UCSD-AML1 (cell line): Measurements from ENCODE around the gene ACER2.
"Not testable (repeated sequence)": the region's sequence is repeated elsewhere in the genome, so short reads cannot be mapped to it uniquely, and the experiment has no call there.

ENCODE experiments used
- DNase-seq: peaks from one replicate; lab custom pipeline; 2025; ENCODE audit not compliant: unreplicated experiment; lab: John Stamatoyannopoulos, UW

Gene ACER2

DNA sequence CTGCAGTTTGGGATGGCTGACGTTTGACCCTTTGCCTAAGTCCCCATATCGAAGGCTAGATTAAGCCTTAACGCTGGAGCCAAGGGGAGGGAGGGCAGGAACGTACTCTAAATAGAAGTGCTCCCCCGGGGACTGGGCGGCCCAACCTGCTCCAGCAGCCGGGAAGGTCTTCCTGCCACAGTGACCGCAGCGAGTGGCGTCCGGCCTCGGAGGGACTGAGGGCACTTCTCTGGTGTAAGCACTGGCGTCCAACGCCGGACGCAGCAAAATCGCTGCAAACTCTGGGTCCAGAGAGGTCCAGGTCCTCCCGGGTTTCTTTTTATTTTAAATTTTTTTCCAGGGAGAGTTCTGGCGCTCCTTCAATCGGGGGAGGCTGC lies 505 bp upstream of the ACER2 start:
- peak; percentile 60 for DNase-seq

DNA sequence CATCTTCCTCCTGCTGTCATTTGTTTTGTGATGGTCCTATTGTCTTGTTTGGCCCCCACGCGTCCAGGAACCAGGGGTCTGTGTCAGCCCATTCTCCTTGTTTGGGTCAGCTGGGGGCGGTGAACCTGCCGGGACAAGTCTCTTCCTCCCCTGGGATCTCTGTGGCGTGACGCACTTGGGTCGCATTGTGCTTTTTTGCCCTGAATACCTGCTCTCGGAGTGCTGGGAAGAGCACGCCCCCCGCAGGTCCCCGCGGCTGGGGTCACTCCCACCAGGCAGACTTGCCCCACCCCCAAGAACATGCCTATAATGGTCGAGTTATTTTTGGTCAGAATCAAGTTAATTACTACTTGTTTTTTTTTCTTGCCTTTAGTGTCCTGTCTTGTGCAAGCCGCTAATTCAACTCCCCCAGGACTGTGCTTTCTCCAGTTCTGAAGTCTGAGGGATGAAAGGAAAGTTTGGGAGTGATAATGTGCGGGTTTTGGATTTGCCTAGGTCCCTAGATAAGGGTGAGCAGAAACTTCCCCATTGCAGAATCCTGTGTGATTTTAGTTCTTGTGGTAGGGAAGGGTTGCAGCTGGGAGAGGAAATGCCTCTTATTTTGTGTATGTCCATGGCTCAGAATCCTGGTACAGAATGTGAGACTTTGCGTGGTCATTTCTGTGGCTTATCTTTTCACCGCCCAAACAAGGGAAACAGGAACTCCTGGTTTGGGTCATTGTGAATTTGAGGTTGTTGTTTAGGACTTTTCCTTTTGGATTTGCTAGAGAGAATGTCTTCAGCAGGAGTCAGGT lies 789 bp downstream of the ACER2 start:
- peak; percentile 35 for DNase-seq

- no peak for DNase-seq
Measured at GRCh38 chr9:19410195-19410503, 1.3 kb downstream of the ACER2 start.

DNA sequence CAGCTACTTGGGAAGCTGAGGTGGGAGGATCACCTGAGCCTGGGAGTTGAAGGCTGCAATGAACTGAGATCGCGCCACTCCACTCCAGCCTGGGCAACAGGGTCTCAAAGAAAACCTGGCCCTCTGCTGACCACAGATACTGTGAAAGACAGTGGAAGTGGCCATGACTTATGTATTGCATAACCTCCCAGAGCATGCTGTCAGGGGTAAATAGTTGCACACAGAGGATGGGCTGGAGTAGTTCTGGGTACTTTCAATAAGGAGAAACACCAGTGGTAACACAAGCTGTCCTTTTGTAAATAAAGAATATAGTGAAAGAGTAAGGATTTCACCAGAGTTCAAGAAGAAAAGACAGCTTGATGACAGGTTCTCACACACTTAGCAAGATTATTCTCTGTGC lies 1.8 kb downstream of the ACER2 start:
- DNase-seq, result no peak

- no peak for DNase-seq
Measured at GRCh38 chr9:19411316-19411715, 2.5 kb downstream of the ACER2 start.

- DNase-seq, result not testable (repeated sequence)
Measured at GRCh38 chr9:19413456-19413855, 4.6 kb downstream of the ACER2 start.

DNA sequence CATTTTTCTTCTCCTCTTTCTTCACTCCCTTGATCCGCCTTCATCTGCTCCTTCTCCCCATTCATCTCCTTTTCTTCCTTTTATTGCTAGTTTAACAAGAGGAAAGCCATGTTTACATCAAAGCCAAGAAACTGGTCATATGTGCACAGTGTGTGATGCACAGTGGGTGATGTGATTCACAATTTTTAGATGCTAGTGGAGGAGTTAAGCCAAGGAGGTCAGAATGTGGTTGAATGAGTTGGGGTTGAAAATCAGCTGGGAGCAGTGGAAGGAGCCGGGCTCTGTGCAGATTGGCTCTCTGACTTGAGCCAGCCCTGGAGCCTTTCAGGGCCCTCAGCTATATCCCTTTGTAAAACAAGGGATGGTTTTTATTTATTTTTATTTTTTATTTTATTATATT lies 7.3 kb downstream of the ACER2 start:
- no peak for DNase-seq

DNA sequence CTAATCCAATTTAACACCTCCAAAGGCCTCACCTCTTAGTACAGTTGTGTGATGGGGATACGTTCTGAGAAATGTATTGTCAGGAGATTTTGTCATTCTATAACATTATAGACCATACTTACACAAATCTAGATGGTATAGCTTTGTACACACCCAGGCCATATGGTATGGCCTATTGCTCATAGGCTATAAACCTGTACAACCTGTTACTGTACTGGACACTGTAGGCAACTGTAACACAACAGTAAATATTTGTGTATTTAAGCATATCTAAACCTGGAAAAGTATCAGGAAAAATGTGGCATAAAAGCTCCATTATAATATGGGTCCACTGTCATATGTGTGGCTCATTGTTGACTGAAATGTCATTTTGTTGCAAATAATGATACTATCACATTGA lies 12.1 kb downstream of the ACER2 start:
- DNase-seq, result no peak

DNA sequence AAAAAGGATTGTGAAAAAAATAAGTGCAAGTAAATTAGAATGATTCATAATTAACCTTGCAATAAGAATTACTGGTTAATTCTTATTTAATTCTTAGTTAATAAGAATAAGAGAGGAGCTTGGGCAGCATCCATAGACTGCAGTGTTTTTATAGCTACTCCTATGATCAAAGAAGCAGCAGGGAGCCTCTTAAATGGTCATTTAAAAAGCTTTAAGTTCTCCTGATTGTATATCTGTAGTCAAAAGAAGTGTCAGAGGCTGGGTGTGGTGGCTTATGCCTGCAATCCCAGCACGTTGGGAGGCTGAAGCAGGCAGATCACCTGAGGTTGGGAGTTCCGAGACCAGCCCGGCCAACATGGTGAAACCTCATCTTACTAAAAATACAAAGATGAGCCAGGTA lies 14.4 kb downstream of the ACER2 start:
- no peak for DNase-seq

GRCh38 chr9:19424176-19424779 lies 15.5 kb downstream of the ACER2 start:
- no peak for DNase-seq

- no peak for DNase-seq
Measured at GRCh38 chr9:19429595-19429994, 20.8 kb downstream of the ACER2 start.

DNA sequence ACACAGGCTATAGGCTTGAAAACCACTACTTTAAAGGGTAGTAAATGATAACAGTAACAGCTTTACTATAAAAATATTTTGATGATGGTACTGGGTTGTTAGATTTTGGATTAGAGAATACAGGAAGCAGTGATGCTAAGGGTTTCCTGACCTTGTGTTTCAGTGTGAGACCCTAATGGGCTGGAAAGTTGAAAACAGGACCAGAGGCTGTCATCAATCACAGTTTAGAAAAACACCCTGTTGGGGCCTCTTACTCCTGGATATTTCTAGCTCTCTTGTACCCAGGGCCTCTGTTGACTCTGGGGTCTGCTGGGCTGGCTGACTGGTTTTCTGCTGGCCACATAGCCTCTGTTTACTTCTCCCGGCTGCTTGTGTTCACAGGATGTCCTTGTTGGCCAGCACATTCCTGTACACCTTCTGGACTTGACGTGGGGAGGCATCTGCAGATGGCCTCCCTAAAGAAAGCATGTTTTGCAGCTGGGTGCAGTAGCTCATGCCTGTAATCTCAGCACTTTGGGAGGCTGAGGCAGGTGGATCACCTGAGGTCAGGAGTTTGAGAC lies 21.5 kb downstream of the ACER2 start:
- no peak for DNase-seq

DNA sequence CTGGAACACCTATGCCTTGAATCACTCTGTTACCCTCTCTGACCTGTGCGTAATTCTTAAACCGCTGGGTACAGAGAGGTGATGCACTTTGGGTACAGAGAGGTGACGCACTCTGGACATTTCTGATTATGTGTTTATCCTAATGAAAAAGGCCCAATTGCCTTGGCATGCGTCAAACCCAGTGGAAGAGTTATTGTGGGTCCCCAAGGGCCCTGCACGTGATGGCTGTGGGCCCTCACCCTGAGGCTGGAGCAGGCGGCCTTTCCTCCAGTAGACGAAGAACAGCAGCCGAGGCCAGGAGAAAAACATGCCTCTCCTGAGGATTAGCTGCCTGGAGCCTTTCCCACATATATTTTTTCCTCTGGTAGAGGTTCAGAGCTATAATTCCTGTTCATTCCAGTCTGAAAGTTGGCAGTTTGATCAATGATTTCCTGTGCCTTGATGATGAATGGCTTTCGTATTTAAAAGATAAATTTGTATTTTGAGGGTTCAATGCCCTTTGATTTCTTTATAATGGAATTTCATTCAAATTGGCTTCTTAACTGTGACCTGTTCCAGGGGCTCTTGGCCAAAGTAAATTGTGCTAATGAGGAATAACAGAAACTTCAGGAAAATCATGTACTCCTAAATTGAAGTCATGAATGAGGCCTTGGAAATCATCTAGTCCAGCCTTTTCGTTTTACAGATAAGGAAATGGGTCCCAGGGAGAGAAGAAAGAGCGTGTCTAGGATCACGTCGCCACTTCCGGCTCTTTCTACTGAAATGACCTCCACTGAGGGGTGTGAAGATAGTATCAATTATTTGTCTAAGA lies 22.8 kb downstream of the ACER2 start:
- no peak for DNase-seq

GRCh38 chr9:19432473-19432872 lies 23.7 kb downstream of the ACER2 start:
- DNase-seq, result no peak

DNA sequence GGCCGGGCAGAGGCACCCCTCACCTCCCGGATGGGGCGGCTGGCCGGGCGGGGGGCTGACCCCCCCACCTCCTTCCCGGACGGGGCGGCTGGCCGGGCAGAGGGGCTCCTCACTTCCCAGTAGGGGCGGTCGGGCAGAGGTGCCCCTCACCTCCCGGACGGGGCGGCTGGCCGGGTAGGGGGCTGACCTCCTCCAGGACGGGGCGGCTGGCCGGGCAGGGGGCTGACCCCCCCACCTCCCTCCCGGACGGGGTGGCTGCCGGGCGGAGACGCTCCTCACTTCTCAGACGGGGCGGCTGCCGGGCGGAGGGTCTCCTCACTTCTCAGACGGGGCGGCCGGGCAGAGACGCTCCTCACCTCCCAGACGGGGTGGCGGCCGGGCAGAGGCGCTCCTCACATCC lies 24.9 kb downstream of the ACER2 start:
- not testable (repeated sequence) for DNase-seq

DNA sequence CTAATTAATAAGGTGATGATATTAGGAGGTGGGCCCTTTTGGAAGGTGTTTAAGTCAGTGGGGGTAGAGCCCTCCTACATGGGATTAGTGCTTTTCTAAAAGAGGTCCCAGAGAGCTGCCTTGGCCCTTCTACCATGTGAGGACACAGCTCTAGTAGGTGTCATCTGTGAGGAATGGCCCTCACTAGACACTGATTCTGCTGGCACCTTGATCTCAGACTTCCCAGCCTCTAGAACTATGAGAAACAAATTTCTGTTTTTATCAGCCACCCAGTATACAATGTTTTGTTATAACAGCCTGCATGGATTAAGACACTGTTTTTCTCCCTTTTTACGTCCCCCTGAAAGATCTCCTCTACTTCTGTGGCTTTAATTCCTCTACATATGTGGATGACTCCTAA lies 31.6 kb downstream of the ACER2 start:
- DNase-seq, result no peak

DNA sequence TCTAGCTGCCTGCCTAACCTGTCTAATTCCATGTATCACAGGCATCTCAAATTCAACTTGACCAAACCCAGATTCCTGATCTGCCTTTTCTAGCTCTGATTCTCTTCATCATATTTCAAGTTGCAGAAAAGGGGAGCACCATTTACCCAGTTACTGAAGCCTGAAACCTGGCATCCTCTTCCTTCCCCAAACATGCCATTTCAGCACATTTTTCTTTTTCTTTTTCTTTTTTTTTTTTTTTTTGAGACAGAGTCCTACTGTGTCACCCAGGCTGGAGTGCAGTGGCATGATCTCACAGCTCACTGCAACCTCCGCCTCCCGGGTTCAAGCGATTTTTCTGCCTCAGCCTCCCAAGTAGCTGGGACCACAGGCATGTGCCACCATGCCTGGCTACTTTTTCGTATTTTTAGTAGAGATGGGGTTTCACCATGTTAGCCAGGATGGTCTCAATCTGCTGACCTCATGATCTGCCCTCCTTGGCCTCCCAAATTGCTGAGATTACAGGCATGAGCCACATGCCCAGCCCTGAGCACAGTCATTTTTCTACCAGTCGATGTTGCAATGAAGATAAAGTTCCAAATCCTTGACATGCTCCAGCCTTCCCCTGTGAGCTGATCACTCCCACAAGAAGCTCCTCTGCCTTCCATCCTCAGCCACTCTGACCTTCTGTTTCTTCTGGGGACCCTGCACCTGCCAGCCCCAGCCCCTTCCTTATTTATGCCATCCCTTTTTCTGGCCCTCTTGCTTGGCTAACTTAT lies 32.2 kb downstream of the ACER2 start:
- no peak for DNase-seq

- DNase-seq, result no peak
Measured at GRCh38 chr9:19441730-19442129, 32.9 kb downstream of the ACER2 start.

DNA sequence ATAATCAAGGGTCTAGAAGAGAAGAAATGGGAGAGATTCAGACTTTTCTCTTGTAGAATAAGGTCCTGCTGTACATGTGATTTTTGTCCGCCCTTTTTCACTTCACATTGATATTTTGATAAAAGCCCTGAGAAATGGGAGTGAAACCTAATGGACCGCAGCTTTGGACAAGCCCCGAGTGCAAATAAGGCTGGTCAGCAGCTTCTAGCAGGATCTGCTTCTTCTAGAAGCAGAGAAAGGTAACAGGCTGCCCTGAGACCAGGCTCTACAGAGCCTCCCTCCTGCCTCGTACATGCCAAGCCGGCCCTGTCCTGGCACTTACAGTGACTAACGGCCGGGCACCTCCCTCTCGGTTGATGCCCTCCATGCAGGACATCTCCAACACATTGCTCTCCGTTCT lies 33.4 kb downstream of the ACER2 start:
- no peak for DNase-seq

- no peak for DNase-seq
Measured at GRCh38 chr9:19445452-19445851, 36.6 kb downstream of the ACER2 start.

GRCh38 chr9:19446361-19446861 lies 37.6 kb downstream of the ACER2 start:
- no peak for DNase-seq
